Measurements from ENCODE around the gene OR5K1. TPM values are rescaled to one million over a fixed set of nuclear protein-coding genes. Genes with fewer than 3 reads are reported as not detected.

The OR5K1 gene
- total and polyA plus RNA-seq, 2 of the 8 experiments (the other 6 are each of a cell fraction or from before 2014, with no cell fraction given): not detected

- Histone ChIP-seq H2BK12ac (ENCODE audit: low read depth, low read length) (no peak overlapping the region), H3K4me2 (ENCODE audit: insufficient read depth in 1 of 2, low read depth in 2 of 2, low read length in 2 of 2) (no peak overlapping the region), H3K14ac (ENCODE audit: insufficient read length) (no peak overlapping the region), H3K4me3 (ENCODE audit: extremely low read depth in 1 of 4, insufficient read depth in 2 of 4, low read depth in 3 of 4, low read length in 4 of 4) (no peak overlapping the region), H4K5ac (ENCODE audit: insufficient read length, low read depth, low read length) (no peak overlapping the region), H4K8ac (ENCODE audit: extremely low read depth, insufficient read depth, low read length) (no peak overlapping the region), H3K56ac (replicated peaks; ENCODE audit: insufficient read length, low read depth, low read length) (no peak overlapping the region), H3K79me1 (ENCODE audit: low read depth, low read length) (no peaks in the 10 kb centered on the region), H2BK120ac (replicated peaks; ENCODE audit: low read depth, low read length) (no peak overlapping the region), H3K36me3 (ENCODE audit: control insufficient read depth in 2 of 4, insufficient read depth in 4 of 4, low read length in 3 of 4) (no peaks in the 10 kb centered on the region), H4K91ac (replicated peaks; ENCODE audit: insufficient read length, low read length) (no peak overlapping the region), H3K79me2 (ENCODE audit: control insufficient read depth in 1 of 2, insufficient read depth in 2 of 2, low read length in 2 of 2) (no peaks in the 10 kb centered on the region), H3K27me3 (replicated peaks in 1 of 4; ENCODE audit: control insufficient read depth in 3 of 4, extremely low read depth in 1 of 4, insufficient read depth in 3 of 4, low read length in 3 of 4) (no peaks in the 10 kb centered on the region), H2AK5ac (ENCODE audit: low read depth, low read length) (no peak overlapping the region), H3K9me3 (ENCODE audit: insufficient read depth in 2 of 2, low read depth in 1 of 2, low read length in 1 of 2) (0 out of 4 replicates have a peak, but pooled peaks cover 0 to 4% of the 10 kb centered on the region in 2 experiments), H3K4me1 (replicated peaks in 1 of 4; ENCODE audit: control insufficient read depth in 3 of 4, insufficient read depth in 4 of 4, low read length in 3 of 4) (no peaks in the 10 kb centered on the region), H3K4ac (replicated peaks; ENCODE audit: insufficient read length, low read depth, low read length) (no peak overlapping the region), H3K23me2 (ENCODE audit: low read depth, low read length) (no peaks in the 10 kb centered on the region), H2BK5ac (ENCODE audit: low read depth, low read length) (no peak overlapping the region), H2BK15ac (ENCODE audit: low read length) (no peak overlapping the region), H3K23ac (ENCODE audit: insufficient read length) (no peak overlapping the region), H3K9ac (replicated peaks in 1 of 4; ENCODE audit: extremely low read depth in 1 of 4, low read depth in 3 of 4, low read length in 3 of 4) (no peak overlapping the region), H2AFZ (ENCODE audit: low read length) (no peak overlapping the region), H3K18ac (ENCODE audit: extremely low read depth, low read length) (no peak overlapping the region), H4K20me1 (replicated peaks in 1 of 2; ENCODE audit: control insufficient read depth in 1 of 2, insufficient read depth in 2 of 2, low read length in 2 of 2) (no peaks in the 10 kb centered on the region), H2BK20ac (ENCODE audit: low read length) (no peak overlapping the region), H3K27ac (ENCODE audit: low read depth, low read length) (no peak overlapping the region)
- POLR2A ChIA-PET (ENCODE audit: partially characterized antibody): no interaction called here
- no peak for FAIRE-seq
- WGBS, 2 experiments (ENCODE audit: extremely low coverage in 1 of 2, insufficient coverage in 1 of 2, insufficient read length in 1 of 2, insufficient replicate concordance in 2 of 2, low coverage in 1 of 2, low lambda C conversion rate in 2 of 2, missing lambda C conversion rate in 1 of 2): 92% methylated on average over 1 of the region's 1 CpG; no CpG with 5 or more reads in 1 of the 2 experiments
- DNase-seq (ENCODE audit: low read depth in 1 of 2, low spot score in 2 of 2): no peak
- CTCF ChIA-PET (ENCODE audit: partially characterized antibody): interaction anchor here (0.8 kb wide), 1 partner anchor 417 kb away, joined by 3 read pairs; no protein-coding TSS in a partner anchor
- TF ChIP-seq EP300 (IDR thresholded peaks at IDR 0.05; ENCODE audit: borderline replicate concordance in 1 of 2, low read depth in 2 of 2, low read length in 2 of 2): no peak
- TF ChIP-seq CHD1 (IDR thresholded peaks at IDR 0.05; ENCODE audit: low read depth, low read length): no peak
- no peak for TF ChIP-seq RNF2 (IDR thresholded peaks at IDR 0.05; ENCODE audit: borderline replicate concordance, low read depth, low read length, missing control alignments, poor library complexity, severe bottlenecking)
- no peak for TF ChIP-seq SP2 (IDR thresholded peaks at IDR 0.05; ENCODE audit: low read length)
- TF ChIP-seq ZNF274 (IDR thresholded peaks at IDR 0.05; ENCODE audit: borderline replicate concordance, extremely low read depth, low read length): no peak
These were observed 8.1 kb upstream of the OR5K1 start for GRCh38 chr3:98454929-98455328.

All from H1 (cell line).